ENCODE results near the gene TTC27. TPM values are rescaled to one million over a fixed set of nuclear protein-coding genes. Genes with fewer than 3 reads are reported as not detected.

TTC27 gene
- polyA plus RNA-seq, 1 donor (not counting 4 experiments of a cell fraction or from before 2014, with no cell fraction given): 28.7 TPM

DNA sequence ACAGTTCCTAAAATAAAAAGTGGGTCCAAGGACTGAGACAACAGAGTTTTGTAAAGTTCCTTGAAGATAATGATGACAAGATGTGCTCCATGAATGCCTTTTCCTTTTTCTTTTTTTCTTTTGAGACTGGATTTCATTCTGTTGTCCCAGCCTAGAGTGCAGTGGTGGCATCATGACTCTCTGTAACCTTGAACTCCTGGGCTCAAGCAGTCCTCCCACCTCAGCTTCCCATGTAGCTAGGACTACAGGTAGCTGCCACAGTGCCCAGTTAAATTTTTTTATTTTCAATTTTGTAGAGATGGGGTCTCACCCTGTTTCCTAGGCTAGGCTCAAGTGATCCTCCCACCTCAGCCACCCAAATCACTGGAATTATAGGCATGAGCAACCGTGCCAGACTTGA, 16.1 kb upstream of the TTC27 start:
- FAIRE-seq (no peak), DNase-seq (ENCODE audit: low read depth, low spot score) (no peak)
- H3K9ac ChIP-seq (ENCODE audit: control insufficient read depth, extremely low read depth, insufficient read depth, low read length): no peak overlapping the region
- H3K36me3 ChIP-seq (ENCODE audit: control insufficient read depth in 2 of 2, extremely low read depth in 1 of 2, insufficient read depth in 2 of 2, low read length in 2 of 2): peaks cover 10 to 16% of the 10 kb centered on the region in 2 experiments
- no peak overlapping the region for H3K27ac ChIP-seq (ENCODE audit: control insufficient read depth, insufficient read depth, low read length)
- no peak overlapping the region for H3K4me2 ChIP-seq (ENCODE audit: control insufficient read depth, extremely low read depth, insufficient read depth, low read depth, low read length)
- no peaks in the 10 kb centered on the region for H3K9me1 ChIP-seq (ENCODE audit: control insufficient read depth, extremely low read depth, insufficient read depth, low read length)
- H3K79me2 ChIP-seq (ENCODE audit: control insufficient read depth, insufficient read depth, low read length): no peaks in the 10 kb centered on the region
- H3K4me1 ChIP-seq (ENCODE audit: control insufficient read depth, extremely low read depth, insufficient read depth, low read length): no peaks in the 10 kb centered on the region
- no peaks in the 10 kb centered on the region for H3K27me3 ChIP-seq (ENCODE audit: control insufficient read depth, extremely low read depth, insufficient read depth, low read length)
- no peak overlapping the region for H3K4me3 ChIP-seq (ENCODE audit: control insufficient read depth in 2 of 3, extremely low read depth in 1 of 3, insufficient read depth in 2 of 3, low read depth in 1 of 3, low read length in 3 of 3)
- dilution Hi-C loops (cut with MboI; ENCODE audit: extremely low pct_ligation_motif_present, low sequenced_read_pairs): no loop called here
- no peak for TF ChIP-seq CTCF (optimal IDR thresholded peaks at IDR 0.05 in 1 of 3, IDR thresholded peaks at IDR 0.05 in 1 of 3, conservative IDR thresholded peaks at IDR 0.05 in 1 of 3; ENCODE audit: extremely low read depth in 1 of 3, insufficient read depth in 2 of 3, low read length in 3 of 3)
- no peak for TF ChIP-seq EZH2 (IDR thresholded peaks at IDR 0.05; ENCODE audit: low read length)
- no peaks in the 10 kb centered on the region for H4K20me1 ChIP-seq (ENCODE audit: control insufficient read depth, extremely low read depth, insufficient read depth, low read length)
- no peaks in the 10 kb centered on the region for H3K9me3 ChIP-seq (ENCODE audit: control insufficient read depth, low read depth, low read length)
- no peak overlapping the region for H2AFZ ChIP-seq (ENCODE audit: control insufficient read depth, low read length)

DNA sequence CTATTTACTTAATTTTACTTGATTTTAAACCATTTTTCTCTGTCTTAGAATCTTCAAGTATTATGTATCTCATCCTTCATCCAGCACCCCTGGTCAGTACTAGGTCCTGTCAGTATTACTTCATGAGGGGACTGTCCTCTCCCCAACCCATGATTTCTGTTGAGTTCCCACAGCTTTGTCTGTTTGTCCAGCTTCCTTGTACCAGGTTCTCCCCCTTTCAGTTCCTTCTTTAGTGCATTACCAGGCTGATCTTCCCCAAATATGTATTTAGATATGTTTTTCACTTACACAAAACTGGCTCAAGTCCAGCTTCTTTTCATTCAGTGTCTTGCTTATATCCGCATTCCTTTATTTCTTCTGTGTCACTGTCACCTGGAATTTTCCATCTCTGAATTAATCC, 13.8 kb upstream of the TTC27 start:
- Histone ChIP-seq H3K4me3 (ENCODE audit: control insufficient read depth in 2 of 3, extremely low read depth in 1 of 3, insufficient read depth in 2 of 3, low read depth in 1 of 3, low read length in 3 of 3) (no peak overlapping the region), H3K4me1 (ENCODE audit: control insufficient read depth, extremely low read depth, insufficient read depth, low read length) (no peaks in the 10 kb centered on the region), H3K9ac (ENCODE audit: control insufficient read depth, extremely low read depth, insufficient read depth, low read length) (no peak overlapping the region), H2AFZ (ENCODE audit: control insufficient read depth, low read length) (no peak overlapping the region), H3K27me3 (ENCODE audit: control insufficient read depth, extremely low read depth, insufficient read depth, low read length) (no peaks in the 10 kb centered on the region), H3K36me3 (ENCODE audit: control insufficient read depth in 2 of 2, extremely low read depth in 1 of 2, insufficient read depth in 2 of 2, low read length in 2 of 2) (peaks cover 8 to 19% of the 10 kb centered on the region in 2 experiments), H3K27ac (ENCODE audit: control insufficient read depth, insufficient read depth, low read length) (no peak overlapping the region), H3K4me2 (ENCODE audit: control insufficient read depth, extremely low read depth, insufficient read depth, low read depth, low read length) (no peak overlapping the region), H3K79me2 (ENCODE audit: control insufficient read depth, insufficient read depth, low read length) (no peaks in the 10 kb centered on the region), H3K9me3 (ENCODE audit: control insufficient read depth, low read depth, low read length) (no peaks in the 10 kb centered on the region), H4K20me1 (ENCODE audit: control insufficient read depth, extremely low read depth, insufficient read depth, low read length) (no peaks in the 10 kb centered on the region), H3K9me1 (ENCODE audit: control insufficient read depth, extremely low read depth, insufficient read depth, low read length) (no peaks in the 10 kb centered on the region)
- dilution Hi-C loops (cut with MboI; ENCODE audit: extremely low pct_ligation_motif_present, low sequenced_read_pairs): no loop called here
- DNase-seq (ENCODE audit: low read depth, low spot score) (no peak), FAIRE-seq (no peak)
- no peak for TF ChIP-seq EZH2 (IDR thresholded peaks at IDR 0.05; ENCODE audit: low read length)
- no peak for TF ChIP-seq CTCF (optimal IDR thresholded peaks at IDR 0.05 in 1 of 3, IDR thresholded peaks at IDR 0.05 in 1 of 3, conservative IDR thresholded peaks at IDR 0.05 in 1 of 3; ENCODE audit: extremely low read depth in 1 of 3, insufficient read depth in 2 of 3, low read length in 3 of 3)

All from keratinocyte (primary cell).